A673 (cell line): ENCODE results near the gene NCBP3. TPM values are rescaled to one million over a fixed set of nuclear protein-coding genes. Genes with fewer than 3 reads are reported as not detected.

Experiments
- BruUV-seq: library from RNA; stranded (reverse); fragments of 400-500 nt; replicated peaks from 2 replicates; lab custom pipeline; 2021; lab: Mats Ljungman, UMichigan
- CTCF ChIA-PET: fragments of 300-600 bp; sonication (Branson Sonifier 250); formaldehyde crosslinking; loops from one replicate; lab custom pipeline; 2022; ENCODE audit warnings: antibody characterized with exemption; lab: Charles Lee
- POLR2A ChIA-PET: fragments of 300-600 bp; sonication (Branson Sonifier 250); formaldehyde crosslinking; loops from one replicate; lab custom pipeline; 2022; ENCODE audit warnings: antibody characterized with exemption; ENCODE audit not compliant: low non-redundant PET; lab: Charles Lee
- DNase-seq: peaks from one replicate; pipeline ENCODE4 v3.0.0-alpha.2; 2015; ENCODE audit warnings: low spot score
- H3K27ac ChIP-seq: fragments of 200-600 bp; sonication (generic); 2 replicates; pipeline ENCODE4 v1.5.1; 2016; ENCODE audit warnings: mixed run types, low read depth, mild to moderate bottlenecking, mixed read lengths, antibody characterized with exemption, low read length; ENCODE audit not compliant: poor library complexity, severe bottlenecking
- H3K27me3 ChIP-seq: fragments of 200-600 bp; sonication (generic); replicated peaks from 2 replicates; pipeline ENCODE4 v1.6.1; 2017; ENCODE audit warnings: mixed run types, low read depth, mild to moderate bottlenecking, mixed read lengths, antibody characterized with exemption, low read length; ENCODE audit not compliant: insufficient read depth, poor library complexity
- H3K36me3 ChIP-seq: fragments of 200-600 bp; sonication (generic); 2 replicates; pipeline ENCODE4 v1.6.1; 2016; ENCODE audit warnings: mixed run types, mild to moderate bottlenecking, mixed read lengths, antibody characterized with exemption, low read length; ENCODE audit not compliant: insufficient read depth, poor library complexity, severe bottlenecking
- H3K4me1 ChIP-seq: fragments of 200-600 bp; sonication (generic); 2 replicates; pipeline ENCODE4 v1.6.1; 2017; ENCODE audit warnings: mixed run types, mild to moderate bottlenecking, mixed read lengths, antibody characterized with exemption, low read length; ENCODE audit not compliant: insufficient read depth, poor library complexity, severe bottlenecking
- H3K4me3 ChIP-seq: fragments of 200-600 bp; sonication (generic); 2 replicates; pipeline ENCODE4 v1.5.1; 2016; ENCODE audit warnings: low read depth, mixed run types, mild to moderate bottlenecking, mixed read lengths, low read length; ENCODE audit not compliant: poor library complexity, severe bottlenecking
- H3K9me3 ChIP-seq: fragments of 200-600 bp; sonication (generic); 2 replicates; pipeline ENCODE4 v1.6.1; 2016; ENCODE audit warnings: mixed run types, low read depth, mild to moderate bottlenecking, mixed read lengths, antibody characterized with exemption, low read length; ENCODE audit not compliant: poor library complexity, severe bottlenecking
- EZH2 ChIP-seq: fragments of 200-600 bp; sonication (generic); IDR thresholded peaks from 2 replicates; pipeline ENCODE4 v1.6.1; 2017; ENCODE audit warnings: borderline replicate concordance, low read depth, mild to moderate bottlenecking, mixed read lengths, antibody characterized with exemption, low read length; ENCODE audit not compliant: poor library complexity, severe bottlenecking
- intact Hi-C: fragments of 100-400 bp; cut with micrococcal nuclease; formaldehyde crosslinking; loops from one replicate; pipeline ENCODE4 v1.10.0; 2022; ENCODE audit not compliant: unreplicated experiment
- total RNA-seq: library from RNA; stranded (reverse); gene quantifications from 2 replicates; pipeline ENCODE4 v1.2.3, GENCODE V29; 2021
- TF ChIP-seq, protein P1 (sequence below): fragments of 300-800, 200-600 bp; sonication (generic); conservative IDR thresholded peaks from 2 replicates; pipeline ENCODE4 v1.5.1; 2017; ENCODE audit warnings: low read depth, mild to moderate bottlenecking, antibody characterized with exemption, low read length, moderate library complexity, mixed read lengths

Gene NCBP3
- total RNA-seq, 1 experiment from 2014 or later, result 59.9 TPM

DNA sequence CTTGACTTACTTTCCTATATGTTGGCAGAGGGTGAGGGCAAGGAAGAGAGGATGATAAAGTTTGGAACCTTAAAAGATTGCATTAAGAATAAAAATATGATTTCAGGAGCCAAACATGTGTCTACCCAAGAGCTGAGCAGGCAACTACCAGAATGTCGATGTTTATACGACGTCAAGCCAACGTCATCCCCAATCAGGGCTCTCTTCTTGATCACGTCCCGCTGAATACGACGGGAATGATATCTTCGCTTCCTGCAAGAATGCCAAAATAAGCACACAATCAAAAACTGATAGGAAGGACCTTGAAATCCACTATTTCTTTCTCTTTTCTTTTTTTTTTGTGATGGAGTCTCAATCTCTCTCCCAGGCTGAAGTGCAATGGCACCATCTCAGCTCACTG is 24.9 kb downstream of the NCBP3 start:
- intact Hi-C loops, result no loop called here
- no TSS peak for BruUV-seq
- Histone ChIP-seq H3K27ac (no peak overlapping the region), H3K4me3 (no peak overlapping the region), H3K27me3 (no peaks in the 10 kb centered on the region), H3K9me3 (no peaks in the 10 kb centered on the region), H3K36me3 (peaks cover 85% of the 10 kb centered on the region), H3K4me1 (no peaks in the 10 kb centered on the region)
- POLR2A ChIA-PET, result no interaction called here
- TF ChIP-seq, protein P1, sequence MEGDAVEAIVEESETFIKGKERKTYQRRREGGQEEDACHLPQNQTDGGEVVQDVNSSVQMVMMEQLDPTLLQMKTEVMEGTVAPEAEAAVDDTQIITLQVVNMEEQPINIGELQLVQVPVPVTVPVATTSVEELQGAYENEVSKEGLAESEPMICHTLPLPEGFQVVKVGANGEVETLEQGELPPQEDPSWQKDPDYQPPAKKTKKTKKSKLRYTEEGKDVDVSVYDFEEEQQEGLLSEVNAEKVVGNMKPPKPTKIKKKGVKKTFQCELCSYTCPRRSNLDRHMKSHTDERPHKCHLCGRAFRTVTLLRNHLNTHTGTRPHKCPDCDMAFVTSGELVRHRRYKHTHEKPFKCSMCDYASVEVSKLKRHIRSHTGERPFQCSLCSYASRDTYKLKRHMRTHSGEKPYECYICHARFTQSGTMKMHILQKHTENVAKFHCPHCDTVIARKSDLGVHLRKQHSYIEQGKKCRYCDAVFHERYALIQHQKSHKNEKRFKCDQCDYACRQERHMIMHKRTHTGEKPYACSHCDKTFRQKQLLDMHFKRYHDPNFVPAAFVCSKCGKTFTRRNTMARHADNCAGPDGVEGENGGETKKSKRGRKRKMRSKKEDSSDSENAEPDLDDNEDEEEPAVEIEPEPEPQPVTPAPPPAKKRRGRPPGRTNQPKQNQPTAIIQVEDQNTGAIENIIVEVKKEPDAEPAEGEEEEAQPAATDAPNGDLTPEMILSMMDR, result no peak
- TF ChIP-seq EZH2, result no peak
- CTCF ChIA-PET, result no interaction called here
- no peak for DNase-seq

DNA sequence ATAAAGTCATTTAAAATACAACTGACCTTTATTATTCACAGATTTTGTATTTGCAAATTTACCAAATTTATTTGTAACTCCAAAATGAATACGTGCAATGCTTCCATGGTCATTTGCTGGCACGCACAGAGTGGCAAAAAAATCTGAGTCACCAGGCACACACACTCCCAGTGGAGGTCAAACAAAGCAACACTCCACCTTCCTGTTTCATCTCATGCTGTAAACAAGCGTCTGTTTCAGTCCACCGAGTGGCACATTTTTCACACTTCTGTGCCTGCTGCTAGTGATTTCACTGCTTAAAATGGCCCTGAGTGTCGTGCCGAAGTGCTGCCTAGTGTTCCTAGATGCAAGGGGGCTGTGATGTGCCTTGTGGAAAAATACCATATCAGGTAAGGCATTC is 27.3 kb downstream of the NCBP3 start:
- no peaks in the 10 kb centered on the region for H3K9me3 ChIP-seq

DNA sequence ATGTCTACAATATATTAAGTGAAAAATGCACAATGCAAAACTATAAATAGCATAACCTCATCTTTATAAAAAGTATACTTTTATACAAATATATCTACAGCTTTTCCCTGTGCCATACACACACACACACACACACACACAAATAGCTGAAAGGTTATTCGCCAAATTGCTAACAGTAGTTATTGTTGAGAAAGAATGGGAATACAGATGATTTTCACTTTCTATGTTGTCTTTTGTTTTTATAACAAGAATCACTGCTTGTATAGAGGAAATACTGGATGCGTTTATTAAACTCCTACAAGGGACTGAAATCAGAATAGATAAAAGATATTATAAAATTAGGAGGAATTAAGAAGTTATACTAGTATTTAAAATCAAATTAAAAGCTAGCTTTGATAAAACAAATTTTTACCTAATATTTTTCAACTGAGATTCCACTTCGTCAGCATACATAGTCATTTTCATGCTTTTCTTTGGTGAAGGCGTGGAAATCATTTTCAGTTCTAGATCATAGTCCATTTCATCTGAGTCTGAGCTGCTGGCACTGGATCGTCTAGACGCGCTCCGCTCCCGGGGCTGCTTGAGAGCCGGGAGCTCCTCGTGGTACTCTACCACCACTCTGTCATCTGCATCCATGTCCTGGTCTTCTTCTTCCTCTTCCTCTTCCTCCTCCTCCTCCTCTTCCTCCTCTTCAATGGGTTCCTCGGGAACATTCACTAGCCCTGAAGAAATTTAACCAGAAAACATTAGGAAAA is 28.0 kb downstream of the NCBP3 start:
- CTCF ChIA-PET, result no interaction called here
- Histone ChIP-seq H3K27ac (no peak overlapping the region), H3K27me3 (no peaks in the 10 kb centered on the region), H3K4me1 (no peaks in the 10 kb centered on the region), H3K36me3 (peaks cover 77% of the 10 kb centered on the region), H3K9me3 (no peaks in the 10 kb centered on the region), H3K4me3 (no peak overlapping the region)
- POLR2A ChIA-PET, result interaction anchor here (0.5 kb wide), 1 partner anchor 26 kb away, joined by 3 read pairs; no protein-coding TSS in a partner anchor
- DNase-seq, result no peak
- no TSS peak for BruUV-seq
- TF ChIP-seq, protein P1, result no peak
- no peak for TF ChIP-seq EZH2
- intact Hi-C loops, result no loop called here

More for the DNA sequence above, 27.3 kb downstream of the NCBP3 start:
- no peak overlapping the region for H3K4me3 ChIP-seq
- H3K27ac ChIP-seq, result no peak overlapping the region
- no TSS peak for BruUV-seq
- no peak for DNase-seq
- H3K4me1 ChIP-seq, result no peaks in the 10 kb centered on the region
- no peaks in the 10 kb centered on the region for H3K27me3 ChIP-seq
- ChIA-PET CTCF (no interaction called here), POLR2A (no interaction called here)
- peaks cover 76% of the 10 kb centered on the region for H3K36me3 ChIP-seq
- TF ChIP-seq EZH2, result no peak
- TF ChIP-seq, protein P1, result no peak
- intact Hi-C loops, result no loop called here
